HG03354 (cell line): ENCODE data around the gene GPSM1.
"Not testable (repeated sequence)": the region's sequence is repeated elsewhere in the genome, so short reads cannot be mapped to it uniquely, and the experiment has no call there.

Experiments used
- ATAC-seq: cut with Tn5 transposase; IDR thresholded peaks from one replicate; pipeline ENCODE4 v1.9.1; 2021; ENCODE audit warnings: mild to moderate bottlenecking; ENCODE audit not compliant: unreplicated experiment, poor library complexity, severe bottlenecking

Gene GPSM1

GRCh38 chr9:136401173-136401922 is 74.0 kb downstream of the GPSM1 start:
- ATAC-seq = no peak

GRCh38 chr9:136402067-136402466 is 74.7 kb downstream of the GPSM1 start:
- no peak for ATAC-seq

GRCh38 chr9:136403538-136403914 is 76.2 kb downstream of the GPSM1 start:
- ATAC-seq = no peak

GRCh38 chr9:136403915-136404800 is 76.8 kb downstream of the GPSM1 start:
- no peak for ATAC-seq

- no peak for ATAC-seq
These were observed 77.4 kb downstream of the GPSM1 start for GRCh38 chr9:136404801-136405136.

- ATAC-seq = no peak
These were observed 78.1 kb downstream of the GPSM1 start for GRCh38 chr9:136405481-136405880.

- ATAC-seq = not testable (repeated sequence)
These were observed 78.6 kb downstream of the GPSM1 start for GRCh38 chr9:136405904-136406303.

- not testable (repeated sequence) for ATAC-seq
These were observed 79.7 kb downstream of the GPSM1 start for GRCh38 chr9:136407061-136407460.

GRCh38 chr9:136407911-136408310 is 80.6 kb downstream of the GPSM1 start:
- no peak for ATAC-seq
